NCI-H1417 (cell line): ENCODE data around the gene UBN2.
"Not testable (repeated sequence)": the region's sequence is repeated elsewhere in the genome, so short reads cannot be mapped to it uniquely, and the experiment has no call there.

ENCODE experiments used
- DNase-seq, 3 experiments: peaks; one replicate each; lab custom pipeline; 2025; lab: John Stamatoyannopoulos, UW

Gene UBN2

DNA sequence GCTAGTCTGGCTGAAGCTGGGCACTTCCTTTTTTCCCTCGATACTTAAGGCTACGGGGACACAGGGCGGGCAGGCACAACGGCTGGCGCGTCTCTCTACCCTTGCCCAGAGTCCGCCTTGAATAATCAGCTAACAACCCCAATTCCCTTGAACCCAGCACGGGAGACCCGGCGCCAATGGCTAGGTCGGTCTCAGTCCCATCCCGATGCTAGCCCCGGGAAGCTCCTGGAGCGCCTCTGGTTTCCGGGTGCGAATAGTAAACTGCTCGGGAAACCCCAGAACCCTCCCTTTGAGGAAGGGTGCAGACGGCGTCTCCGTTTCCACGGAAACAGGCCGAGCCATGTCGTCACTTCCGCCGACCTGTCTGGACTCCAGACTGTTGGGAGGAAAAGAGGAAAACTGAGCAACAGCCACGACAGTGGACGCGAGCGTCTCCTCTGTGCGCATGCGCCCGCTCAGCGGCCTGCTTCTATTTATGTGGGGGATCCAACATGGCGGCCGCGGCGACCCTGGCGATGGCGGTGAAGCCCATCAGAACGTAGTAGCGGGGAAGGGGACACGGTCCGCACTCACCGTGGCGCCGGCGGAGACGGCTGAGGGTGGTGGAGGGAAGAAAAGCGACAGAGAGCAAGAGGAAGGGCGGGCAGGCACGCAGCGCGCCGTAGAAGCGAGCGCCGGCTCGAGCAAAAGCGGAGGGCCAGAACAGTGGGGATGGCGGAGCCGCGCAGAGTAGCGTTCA, at the start of gene UBN2:
Gene UBN2 (plus strand): TSS at position 464 of the 739 bp plus-strand sequence. CDS start 248 bp downstream, at position 712.
- DNase-seq = peak; percentile 97 to 99 (median 99)

GRCh38 chr7:139181404-139181803, 49.6 kb upstream of the UBN2 start:
- no peak for DNase-seq

DNA sequence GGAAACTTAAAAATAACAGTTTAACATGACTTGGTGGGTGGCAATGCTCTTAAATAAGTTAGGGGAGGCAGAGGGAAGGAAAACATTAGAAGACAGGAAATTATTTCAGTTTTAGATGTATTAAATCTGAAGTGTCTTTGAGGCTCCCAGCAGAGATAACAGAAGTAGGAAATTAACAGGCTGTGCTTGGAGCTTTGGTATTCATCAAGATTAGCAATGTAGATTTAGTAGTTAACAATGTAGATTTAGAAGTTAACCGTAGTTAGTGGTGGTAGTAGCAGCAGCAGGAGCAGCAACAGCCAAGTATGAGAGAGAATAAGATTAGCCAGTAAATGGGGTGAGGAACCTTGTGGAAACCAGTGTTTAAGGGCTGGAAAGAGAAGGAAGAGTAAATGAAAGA, 48.7 kb upstream of the UBN2 start:
- DNase-seq = no peak

DNA sequence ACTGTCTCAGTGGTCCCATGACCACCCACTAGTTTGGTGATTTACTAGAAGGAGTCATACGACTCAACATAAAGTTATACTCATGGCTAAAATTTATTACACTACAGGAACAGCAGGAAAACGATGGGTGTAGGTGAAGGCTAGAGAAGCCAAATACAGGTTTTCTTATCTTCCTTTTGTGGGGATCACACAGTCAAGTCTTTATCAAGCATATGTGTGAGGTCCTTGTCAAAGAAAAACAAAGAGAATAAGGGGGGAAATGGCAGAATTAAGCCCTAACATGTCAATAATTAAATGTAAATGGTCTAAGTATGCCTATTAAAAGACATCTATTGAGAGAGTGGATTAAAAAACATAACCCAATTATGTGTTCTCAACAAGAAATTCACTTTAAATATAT, 47.8 kb upstream of the UBN2 start:
- DNase-seq = no peak

DNA sequence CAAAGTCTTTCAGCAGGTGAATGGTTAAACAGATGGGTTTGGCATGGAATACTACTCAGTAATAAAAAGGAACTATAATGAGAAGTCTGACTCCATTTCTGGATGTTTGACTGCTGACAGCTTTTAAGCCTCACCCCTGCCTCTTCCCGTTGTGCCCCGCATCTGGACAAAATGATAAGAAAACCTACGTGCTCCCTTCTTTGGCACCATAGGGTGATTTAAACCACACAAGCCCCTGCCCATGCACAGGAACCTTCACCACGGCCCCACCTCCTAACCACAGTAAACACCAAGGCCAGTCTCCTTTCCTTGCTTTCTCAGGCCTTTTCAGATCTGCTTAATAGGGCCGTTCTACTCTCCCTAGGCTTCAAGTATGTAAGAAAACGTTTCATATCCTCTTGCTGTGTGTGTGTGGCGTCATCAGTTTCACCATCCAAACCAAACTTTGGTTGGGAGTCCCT, 47.1 kb upstream of the UBN2 start:
- no peak for DNase-seq

- no peak for DNase-seq
Observed at GRCh38 chr7:139186146-139186545, 44.9 kb upstream of the UBN2 start.

DNA sequence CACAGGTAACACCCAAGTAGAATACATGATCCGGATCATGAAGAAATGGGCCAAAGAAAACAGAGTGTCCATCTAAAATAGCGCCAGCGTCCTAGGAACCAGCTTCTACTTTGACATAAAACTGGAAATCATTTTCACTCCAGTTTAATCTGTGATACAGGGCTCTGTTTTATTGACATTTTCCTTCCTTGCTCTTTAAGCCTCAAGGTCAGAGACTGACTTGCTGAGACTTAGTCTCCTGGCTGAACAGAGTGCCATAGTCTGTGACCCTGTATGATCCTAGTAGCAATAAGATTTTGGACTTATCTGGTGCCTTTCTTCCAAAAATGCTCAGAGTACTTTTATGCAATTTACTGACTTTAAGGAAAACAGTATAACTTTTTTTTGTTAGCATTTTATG, 41.7 kb upstream of the UBN2 start:
- no peak for DNase-seq

DNA sequence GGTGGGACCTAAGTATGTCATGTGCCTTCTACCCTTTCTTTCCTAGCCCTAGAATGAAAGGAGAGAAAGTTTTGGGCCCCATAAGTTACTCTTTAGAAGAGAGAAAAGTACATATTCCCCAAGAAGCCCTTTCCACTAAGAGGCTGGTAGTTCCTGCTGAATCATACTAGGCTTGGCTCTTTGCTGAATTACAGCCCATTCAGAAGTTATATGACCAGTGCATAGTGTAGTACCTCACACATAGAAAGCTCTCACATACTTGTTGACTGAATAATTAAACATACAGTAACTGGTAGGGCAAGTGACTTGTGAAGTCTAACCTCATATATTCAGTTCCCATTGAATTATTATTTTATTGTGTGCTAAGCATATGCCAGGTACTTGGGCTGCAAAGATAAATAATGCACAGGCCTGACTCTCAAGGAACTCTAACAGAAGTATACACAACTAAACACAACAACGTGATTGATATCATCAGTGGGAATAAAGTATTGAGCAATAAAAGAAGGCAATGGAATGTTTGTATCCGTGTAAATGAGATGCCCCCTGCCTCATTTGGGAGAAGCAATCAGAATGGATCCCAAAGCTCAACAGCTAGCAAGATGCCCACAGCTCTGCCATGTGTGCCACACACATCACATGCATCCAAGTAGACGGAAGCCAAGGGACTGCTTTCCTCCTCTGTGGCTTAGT, 38.9 kb upstream of the UBN2 start:
- DNase-seq = no peak

GRCh38 chr7:139200382-139200781, 30.7 kb upstream of the UBN2 start:
- DNase-seq = no peak

- DNase-seq = no peak
Observed at GRCh38 chr7:139203992-139204391, 27.0 kb upstream of the UBN2 start.

GRCh38 chr7:139205843-139206242, 25.2 kb upstream of the UBN2 start:
- DNase-seq = no peak

GRCh38 chr7:139212133-139212532, 18.9 kb upstream of the UBN2 start:
- no peak for DNase-seq

- not testable (repeated sequence) for DNase-seq
Observed at GRCh38 chr7:139213489-139213888, 17.5 kb upstream of the UBN2 start.

- DNase-seq = no peak
Observed at GRCh38 chr7:139218173-139218572, 12.9 kb upstream of the UBN2 start.

- DNase-seq = no peak
Observed at GRCh38 chr7:139224219-139224618, 6.8 kb upstream of the UBN2 start.

DNA sequence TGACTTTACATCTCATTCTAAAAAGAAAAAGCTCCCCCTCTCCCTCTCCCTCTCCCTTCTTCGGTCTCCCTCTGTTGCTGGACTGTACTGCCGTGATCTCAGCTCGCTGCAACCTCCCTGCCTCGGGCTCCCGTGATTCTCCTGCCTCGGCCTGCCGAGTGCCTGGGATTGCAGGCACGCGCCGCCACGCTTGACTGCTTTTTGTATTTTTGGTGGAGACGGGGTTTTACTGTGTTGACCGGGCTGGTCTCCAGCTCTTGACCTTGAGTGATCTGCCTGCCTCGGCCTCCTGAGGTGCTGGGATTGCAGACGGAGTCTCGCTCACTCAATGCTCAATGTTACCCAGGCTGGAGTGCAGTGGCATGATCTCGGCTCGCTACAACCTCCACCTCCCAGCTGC, 6.2 kb upstream of the UBN2 start:
- DNase-seq = not testable (repeated sequence)

DNA sequence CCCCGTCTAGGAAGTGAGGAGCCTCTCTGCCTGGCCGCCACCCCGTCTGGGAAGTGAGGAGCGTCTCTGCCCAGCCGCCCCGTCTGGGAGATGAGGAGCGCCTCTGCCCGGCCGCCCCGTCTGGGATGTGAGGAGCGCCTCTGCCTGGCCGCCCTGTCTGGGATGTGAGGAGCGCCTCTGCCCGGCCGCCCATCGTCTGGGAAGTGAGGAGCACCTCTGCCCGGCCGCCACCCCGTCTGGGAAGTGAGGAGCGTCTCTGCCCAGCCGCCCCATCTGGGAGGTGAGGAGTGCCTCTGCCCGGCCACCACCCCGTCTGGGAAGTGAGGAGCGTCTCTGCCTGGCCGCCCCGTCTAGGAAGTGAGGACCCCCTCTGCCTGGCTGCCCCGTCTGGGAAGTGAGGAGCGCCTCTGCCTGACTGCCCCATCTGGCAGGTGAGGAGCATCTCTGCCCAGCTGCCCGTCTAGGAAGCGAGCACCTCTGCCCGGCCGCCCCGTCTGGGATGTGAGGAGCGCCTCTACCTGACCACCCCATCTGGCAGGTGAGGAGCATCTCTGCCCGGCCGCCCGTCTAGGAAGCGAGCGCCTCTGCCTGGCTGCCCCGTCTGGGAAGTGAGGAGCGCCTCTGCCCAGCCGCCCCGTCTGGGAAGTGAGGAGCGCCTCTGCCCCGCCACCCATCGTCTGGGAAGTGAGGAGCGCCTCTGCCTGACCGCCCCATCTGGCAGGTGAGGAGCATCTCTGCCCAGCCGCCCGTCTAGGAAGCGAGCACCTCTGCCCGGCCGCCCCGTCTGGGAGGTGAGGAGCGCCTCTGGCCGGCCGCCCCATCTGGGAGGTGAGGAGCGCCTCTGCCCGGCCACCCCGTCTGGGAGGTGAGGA, 5.5 kb upstream of the UBN2 start:
- not testable (repeated sequence) for DNase-seq

GRCh38 chr7:139226158-139226515, 4.9 kb upstream of the UBN2 start:
- not testable (repeated sequence) for DNase-seq

- not testable (repeated sequence) for DNase-seq
Observed at GRCh38 chr7:139226988-139227488, 4.0 kb upstream of the UBN2 start.

- DNase-seq = no peak
Observed at GRCh38 chr7:139230023-139230422, 1.0 kb upstream of the UBN2 start.

GRCh38 chr7:139230484-139230773, 608 bp upstream of the UBN2 start:
- DNase-seq = peak in 1 of 3 experiments; percentile 42
